Measurements from ENCODE around the gene PGLYRP3.

PGLYRP3 gene

GRCh38 chr1:153313288-153313687, 536 bp upstream of the PGLYRP3 start:
- Histone ChIP-seq H3K4me3 (ENCODE audit: low read length) (no peak overlapping the region), H3K27ac (ENCODE audit: low read depth, low read length) (no peak overlapping the region), H3K79me2 (ENCODE audit: control insufficient read depth, low read length) (no peaks in the 10 kb centered on the region), H4K20me1 (ENCODE audit: control insufficient read depth, insufficient read depth, low read depth, low read length) (no peaks in the 10 kb centered on the region), H3K27me3 (ENCODE audit: control insufficient read depth, low read length) (peaks cover 9% of the 10 kb centered on the region; the same call in 1 of the 2 replicates), H3K9me3 (ENCODE audit: control insufficient read depth, insufficient read depth, low read length) (no peaks in the 10 kb centered on the region), H3K9me2 (replicated peaks; ENCODE audit: control insufficient read depth, low read length) (no peaks in the 10 kb centered on the region), H3F3A (ENCODE audit: control insufficient read depth, insufficient read depth) (no peaks in the 10 kb centered on the region), H3K36me3 (ENCODE audit: control insufficient read depth, low read length) (no peaks in the 10 kb centered on the region), H3K4me2 (ENCODE audit: low read length) (no peak overlapping the region), H3K4me1 (ENCODE audit: control insufficient read depth, low read length) (no peaks in the 10 kb centered on the region)
- no peak for TF ChIP-seq EZH2phosphoT487 (IDR thresholded peaks at IDR 0.05; ENCODE audit: borderline replicate concordance, low read length)
- no peak for TF ChIP-seq CTCF (IDR thresholded peaks at IDR 0.05; ENCODE audit: low read depth, low read length, poor library complexity, severe bottlenecking)

GRCh38 chr1:153310526-153310925, 2.2 kb downstream of the PGLYRP3 start:
- H3K4me3 ChIP-seq (ENCODE audit: low read length): no peak overlapping the region
- no peaks in the 10 kb centered on the region for H3K4me1 ChIP-seq (ENCODE audit: control insufficient read depth, low read length)
- H3K36me3 ChIP-seq (ENCODE audit: control insufficient read depth, low read length): no peaks in the 10 kb centered on the region
- peaks cover 9% of the 10 kb centered on the region; the same call in 1 of the 2 replicates for H3K27me3 ChIP-seq (ENCODE audit: control insufficient read depth, low read length)
- no peak for TF ChIP-seq EZH2phosphoT487 (IDR thresholded peaks at IDR 0.05; ENCODE audit: borderline replicate concordance, low read length)
- no peaks in the 10 kb centered on the region for H4K20me1 ChIP-seq (ENCODE audit: control insufficient read depth, insufficient read depth, low read depth, low read length)
- H3F3A ChIP-seq (ENCODE audit: control insufficient read depth, insufficient read depth): no peaks in the 10 kb centered on the region
- no peak overlapping the region for H3K4me2 ChIP-seq (ENCODE audit: low read length)
- H3K27ac ChIP-seq (ENCODE audit: low read depth, low read length): no peak overlapping the region
- H3K9me2 ChIP-seq (replicated peaks; ENCODE audit: control insufficient read depth, low read length): no peaks in the 10 kb centered on the region
- no peaks in the 10 kb centered on the region for H3K79me2 ChIP-seq (ENCODE audit: control insufficient read depth, low read length)
- H3K9me3 ChIP-seq (ENCODE audit: control insufficient read depth, insufficient read depth, low read length): no peaks in the 10 kb centered on the region

- no peaks in the 10 kb centered on the region for H4K20me1 ChIP-seq (ENCODE audit: control insufficient read depth, insufficient read depth, low read depth, low read length)
- no peak overlapping the region for H3K4me3 ChIP-seq (ENCODE audit: low read length)
- H3K27me3 ChIP-seq (ENCODE audit: control insufficient read depth, low read length): peaks cover 11% of the 10 kb centered on the region; the same call in 1 of the 2 replicates
- H3K79me2 ChIP-seq (ENCODE audit: control insufficient read depth, low read length): no peaks in the 10 kb centered on the region
- no peaks in the 10 kb centered on the region for H3K9me3 ChIP-seq (ENCODE audit: control insufficient read depth, insufficient read depth, low read length)
- H3K4me1 ChIP-seq (ENCODE audit: control insufficient read depth, low read length): no peaks in the 10 kb centered on the region
- TF ChIP-seq EZH2phosphoT487 (IDR thresholded peaks at IDR 0.05; ENCODE audit: borderline replicate concordance, low read length) (no peak), CTCF (IDR thresholded peaks at IDR 0.05; ENCODE audit: low read depth, low read length, poor library complexity, severe bottlenecking) (no peak)
- H3K9me2 ChIP-seq (replicated peaks; ENCODE audit: control insufficient read depth, low read length): no peaks in the 10 kb centered on the region
- no peak overlapping the region for H3K4me2 ChIP-seq (ENCODE audit: low read length)
- H3F3A ChIP-seq (ENCODE audit: control insufficient read depth, insufficient read depth): no peaks in the 10 kb centered on the region
- no peak overlapping the region for H3K27ac ChIP-seq (ENCODE audit: low read depth, low read length)
- no peaks in the 10 kb centered on the region for H3K36me3 ChIP-seq (ENCODE audit: control insufficient read depth, low read length)
Observed at GRCh38 chr1:153309441-153309840, 3.3 kb downstream of the PGLYRP3 start.

GRCh38 chr1:153308540-153308939, 4.2 kb downstream of the PGLYRP3 start:
- Histone ChIP-seq H3K4me3 (ENCODE audit: low read length) (no peak overlapping the region), H3K4me1 (ENCODE audit: control insufficient read depth, low read length) (no peaks in the 10 kb centered on the region), H3K27me3 (ENCODE audit: control insufficient read depth, low read length) (peaks cover 11% of the 10 kb centered on the region; the same call in 1 of the 2 replicates), H3K9me2 (replicated peaks; ENCODE audit: control insufficient read depth, low read length) (no peaks in the 10 kb centered on the region), H3K36me3 (ENCODE audit: control insufficient read depth, low read length) (no peaks in the 10 kb centered on the region), H3F3A (ENCODE audit: control insufficient read depth, insufficient read depth) (no peaks in the 10 kb centered on the region), H3K27ac (ENCODE audit: low read depth, low read length) (no peak overlapping the region), H3K79me2 (ENCODE audit: control insufficient read depth, low read length) (no peaks in the 10 kb centered on the region), H3K4me2 (ENCODE audit: low read length) (no peak overlapping the region), H4K20me1 (ENCODE audit: control insufficient read depth, insufficient read depth, low read depth, low read length) (no peaks in the 10 kb centered on the region), H3K9me3 (ENCODE audit: control insufficient read depth, insufficient read depth, low read length) (no peaks in the 10 kb centered on the region)
- no peak for TF ChIP-seq CTCF (IDR thresholded peaks at IDR 0.05; ENCODE audit: low read depth, low read length, poor library complexity, severe bottlenecking)
- TF ChIP-seq EZH2phosphoT487 (IDR thresholded peaks at IDR 0.05; ENCODE audit: borderline replicate concordance, low read length): no peak

Data from DOHH2 (cell line).